Mesendoderm (in vitro differentiated cells): ENCODE measurements around the gene FAM151B.

Source experiments
- DNase-seq: peaks from one replicate; pipeline ENCODE4 v3.0.0; 2013
- H2AK5ac ChIP-seq: 2 replicates; pipeline ENCODE4 v1.6.1; 2013; ENCODE audit warnings: low read length, inconsistent platforms
- H2BK120ac ChIP-seq: 2 replicates; pipeline ENCODE4 v1.6.1; 2013; ENCODE audit warnings: low read depth, mild to moderate bottlenecking, low read length, moderate library complexity, mixed read lengths
- H2BK15ac ChIP-seq: replicated peaks from 2 replicates; pipeline ENCODE4 v1.6.1; 2013; ENCODE audit warnings: low read depth, mild to moderate bottlenecking, moderate library complexity
- H2BK5ac ChIP-seq: 2 replicates; pipeline ENCODE4 v1.6.1; 2013; ENCODE audit warnings: low read length, inconsistent platforms
- H3K18ac ChIP-seq: 2 replicates; pipeline ENCODE4 v1.6.1; 2013; ENCODE audit warnings: mild to moderate bottlenecking, low read length, mixed read lengths
- H3K23ac ChIP-seq: one replicate; pipeline ENCODE4 v1.6.1; 2013; ENCODE audit warnings: low read length
- H3K27ac ChIP-seq: 2 replicates; pipeline ENCODE4 v1.5.1; 2013; ENCODE audit warnings: low read depth, mild to moderate bottlenecking, inconsistent platforms, low read length, moderate library complexity
- H3K27me3 ChIP-seq: 2 replicates; pipeline ENCODE4 v1.6.1; 2013; ENCODE audit warnings: low read length, control low read depth, mild to moderate bottlenecking, inconsistent platforms; ENCODE audit not compliant: insufficient read depth, poor library complexity
- H3K36me3 ChIP-seq: 2 replicates; pipeline ENCODE4 v1.6.1; 2013; ENCODE audit warnings: low read length, inconsistent platforms; ENCODE audit not compliant: control insufficient read depth, insufficient read depth
- H3K4ac ChIP-seq: one replicate; pipeline ENCODE4 v1.6.1; 2013; ENCODE audit warnings: low read depth, mild to moderate bottlenecking, low read length, moderate library complexity
- H3K4me1 ChIP-seq: 2 replicates; pipeline ENCODE4 v1.6.1; 2013; ENCODE audit warnings: low read depth, low read length, inconsistent platforms; ENCODE audit not compliant: control insufficient read depth
- H3K4me2 ChIP-seq: 2 replicates; pipeline ENCODE4 v1.6.1; 2013; ENCODE audit warnings: low read length
- H3K4me3 ChIP-seq: 2 replicates; pipeline ENCODE4 v1.5.1; 2013; ENCODE audit warnings: mild to moderate bottlenecking, low read length
- H3K56ac ChIP-seq: one replicate; pipeline ENCODE4 v1.6.1; 2013; ENCODE audit warnings: low read length
- H3K79me1 ChIP-seq: 2 replicates; pipeline ENCODE4 v1.6.1; 2013; ENCODE audit warnings: low read length, inconsistent platforms
- H3K79me2 ChIP-seq: 2 replicates; pipeline ENCODE4 v1.6.1; 2013; ENCODE audit warnings: mild to moderate bottlenecking, low read length; ENCODE audit not compliant: control insufficient read depth, insufficient read depth
- H3K9ac ChIP-seq: 2 replicates; pipeline ENCODE4 v1.6.1; 2013; ENCODE audit warnings: low read length, inconsistent platforms
- H4K5ac ChIP-seq: one replicate; pipeline ENCODE4 v1.6.1; 2013; ENCODE audit warnings: low read length
- H4K8ac ChIP-seq: one replicate; pipeline ENCODE4 v1.6.1; 2013; ENCODE audit warnings: low read depth, mild to moderate bottlenecking, control low read depth, low read length, moderate library complexity
- WGBS: extraction: QIAGEN DNeasy Blood & Tissue Kit; methylation state at CpG from one replicate; pipeline ENCODE4 v1.1.7; 2013; ENCODE audit warnings: low lambda C conversion rate, missing lambda C conversion rate; ENCODE audit not compliant: insufficient coverage; ENCODE audit errors: extremely low coverage; 5-methylcytosine and 5-hydroxymethylcytosine counted together

The FAM151B gene

DNA sequence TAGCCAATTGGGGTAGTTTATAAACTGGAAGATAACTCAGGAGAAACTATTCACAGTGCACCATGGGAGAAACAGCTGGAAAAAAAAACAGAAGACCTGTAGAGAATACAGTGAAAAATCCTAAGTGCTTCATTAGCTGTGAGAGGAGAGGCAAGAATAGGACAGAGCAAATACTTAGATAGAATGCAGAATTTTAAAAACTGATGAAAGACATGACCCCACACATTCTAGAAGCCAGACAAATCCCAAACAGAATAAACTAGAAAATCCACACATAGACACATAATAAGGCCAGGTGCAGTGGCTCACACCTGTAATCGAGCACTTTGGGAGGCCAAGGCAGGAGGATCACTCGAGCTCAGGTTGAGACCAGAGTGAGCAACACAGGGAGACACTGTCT, 7.5 kb upstream of the FAM151B start:
- Histone ChIP-seq H2BK5ac (no peak overlapping the region), H3K23ac (no peak overlapping the region), H2BK15ac (no peak overlapping the region), H4K5ac (no peak overlapping the region), H3K36me3 (no peaks in the 10 kb centered on the region), H3K56ac (no peak overlapping the region), H3K4me3 (no peak overlapping the region), H3K4me1 (no peaks in the 10 kb centered on the region), H3K9ac (no peak overlapping the region), H4K8ac (no peak overlapping the region), H3K27ac (no peak overlapping the region), H3K79me2 (no peaks in the 10 kb centered on the region), H3K4ac (no peak overlapping the region), H3K79me1 (no peaks in the 10 kb centered on the region), H3K4me2 (no peak overlapping the region), H3K27me3 (no peaks in the 10 kb centered on the region), H3K18ac (no peak overlapping the region), H2BK120ac (no peak overlapping the region), H2AK5ac (no peak overlapping the region)
- no CpG with 5 or more reads among the region's 2 CpGs for WGBS
- DNase-seq, result no peak

DNA sequence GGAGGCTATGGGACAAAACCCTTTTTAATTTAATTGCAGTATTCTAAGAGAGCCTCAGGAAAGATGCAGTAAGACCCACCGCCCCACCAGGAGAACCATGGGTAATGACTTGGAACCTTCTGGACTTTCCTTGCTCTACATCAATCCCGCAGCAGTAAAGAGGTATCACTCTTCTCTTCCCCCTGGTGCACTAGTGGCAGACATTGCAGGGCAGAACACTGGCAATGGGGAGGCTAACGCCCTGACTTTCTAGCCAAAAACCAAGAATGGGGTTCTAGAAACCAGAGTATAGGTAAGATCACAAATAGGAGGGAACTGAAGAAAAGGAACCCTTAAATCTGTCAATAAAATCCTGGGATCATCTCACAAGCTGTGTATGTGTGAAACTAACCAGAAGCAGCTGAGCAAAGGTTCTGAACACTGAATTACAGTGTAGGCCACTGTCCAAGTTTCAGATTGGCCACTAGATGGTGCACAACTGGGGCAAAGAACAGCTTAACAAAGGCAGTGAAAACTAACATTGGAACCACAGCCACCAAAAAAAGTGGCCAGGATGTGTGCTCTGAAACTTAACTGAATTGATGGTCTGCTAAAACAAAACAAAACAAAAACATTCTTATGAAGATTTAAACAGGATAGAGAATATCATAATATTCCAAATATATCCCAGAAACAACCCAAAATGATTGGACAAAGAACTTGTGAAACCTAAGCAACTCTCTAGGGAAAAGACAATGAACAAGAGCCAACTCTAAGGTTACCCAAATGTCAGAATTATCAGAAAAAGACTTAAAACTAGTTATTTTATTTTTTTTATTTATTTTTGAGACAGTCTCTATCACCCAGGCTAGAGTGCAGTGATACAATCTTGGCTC, 6.6 kb upstream of the FAM151B start:
- Histone ChIP-seq H3K18ac (no peak overlapping the region), H4K5ac (peak overlapping the region; percentile 64), H3K79me2 (no peaks in the 10 kb centered on the region), H4K8ac (no peak overlapping the region), H3K4ac (no peak overlapping the region), H3K27me3 (no peaks in the 10 kb centered on the region), H3K23ac (no peak overlapping the region), H3K4me3 (no peak overlapping the region), H2BK120ac (no peak overlapping the region), H3K56ac (no peak overlapping the region), H3K79me1 (no peaks in the 10 kb centered on the region), H2BK15ac (no peak overlapping the region), H2BK5ac (no peak overlapping the region), H2AK5ac (no peak overlapping the region), H3K36me3 (no peaks in the 10 kb centered on the region), H3K4me2 (no peak overlapping the region), H3K27ac (no peak overlapping the region), H3K9ac (no peak overlapping the region), H3K4me1 (no peaks in the 10 kb centered on the region)
- WGBS, result no CpG with 5 or more reads among the region's 3 CpGs
- DNase-seq, result peak; percentile 72

DNA sequence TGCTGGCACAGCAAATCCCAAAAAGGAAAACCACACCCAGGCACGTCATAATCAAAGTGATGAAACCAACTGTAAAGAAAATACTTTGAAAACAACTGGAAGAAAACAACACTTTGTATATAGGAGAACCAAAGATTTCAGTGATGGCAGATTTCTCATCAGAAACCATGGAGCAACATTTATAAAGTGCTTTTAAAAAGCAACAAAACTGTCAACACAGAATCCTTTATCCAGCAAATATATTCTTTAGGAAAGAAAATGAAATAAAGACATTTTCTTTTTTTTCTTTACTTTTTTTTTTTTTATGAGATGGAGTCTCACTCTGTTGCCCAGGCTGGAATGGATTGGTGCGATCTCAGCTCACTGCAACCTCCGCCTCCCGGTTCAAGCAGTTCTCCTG, 5.3 kb upstream of the FAM151B start:
- H2BK15ac ChIP-seq, result no peak overlapping the region
- H3K9ac ChIP-seq, result no peak overlapping the region
- no peak overlapping the region for H3K4ac ChIP-seq
- no peak overlapping the region for H3K23ac ChIP-seq
- no peak for DNase-seq
- H3K27me3 ChIP-seq, result no peaks in the 10 kb centered on the region
- no peak overlapping the region for H4K8ac ChIP-seq
- no peaks in the 10 kb centered on the region for H3K4me1 ChIP-seq
- H3K4me3 ChIP-seq, result no peak overlapping the region
- no peak overlapping the region for H3K56ac ChIP-seq
- no peaks in the 10 kb centered on the region for H3K79me2 ChIP-seq
- no peak overlapping the region for H4K5ac ChIP-seq
- WGBS, result no CpG with 5 or more reads among the region's 4 CpGs
- no peak overlapping the region for H3K27ac ChIP-seq
- no peak overlapping the region for H2AK5ac ChIP-seq
- H3K18ac ChIP-seq, result no peak overlapping the region
- H3K4me2 ChIP-seq, result no peak overlapping the region
- H2BK120ac ChIP-seq, result no peak overlapping the region
- H2BK5ac ChIP-seq, result no peak overlapping the region
- H3K36me3 ChIP-seq, result no peaks in the 10 kb centered on the region
- H3K79me1 ChIP-seq, result no peaks in the 10 kb centered on the region

DNA sequence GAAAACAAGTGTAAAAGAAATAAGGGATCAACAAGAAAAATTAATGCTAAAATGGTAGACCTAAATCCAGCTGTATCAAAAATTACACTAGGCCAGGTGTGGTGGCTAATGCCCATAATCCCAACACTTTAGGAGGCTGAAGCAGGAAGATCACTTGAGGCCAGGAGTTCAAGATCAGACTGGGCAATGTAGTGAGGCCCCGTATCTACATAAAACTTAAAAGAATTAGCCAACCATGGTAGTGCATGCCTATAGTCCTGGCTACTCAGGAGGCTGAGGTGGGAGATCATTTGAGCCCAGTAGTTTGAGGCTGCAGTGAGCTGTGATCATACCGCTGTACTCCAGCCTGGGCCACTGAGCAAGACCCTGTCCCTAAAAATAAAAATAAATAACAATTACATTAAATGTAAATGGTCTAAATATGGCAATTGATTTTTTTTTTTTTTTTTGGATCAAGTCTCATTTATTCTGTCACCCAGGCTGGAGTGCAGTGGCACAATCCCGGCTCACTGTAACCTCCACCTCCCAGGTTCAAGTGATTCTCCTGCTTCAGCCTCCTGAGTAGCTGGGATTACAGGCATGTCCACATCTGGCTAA, 4.2 kb upstream of the FAM151B start:
- H3K23ac ChIP-seq, result no peak overlapping the region
- H3K79me2 ChIP-seq, result no peaks in the 10 kb centered on the region
- no peak for DNase-seq
- H3K9ac ChIP-seq, result no peak overlapping the region
- H3K27me3 ChIP-seq, result no peaks in the 10 kb centered on the region
- H3K79me1 ChIP-seq, result no peaks in the 10 kb centered on the region
- no peak overlapping the region for H2BK120ac ChIP-seq
- no peaks in the 10 kb centered on the region for H3K36me3 ChIP-seq
- no peak overlapping the region for H3K18ac ChIP-seq
- no CpG with 5 or more reads among the region's 3 CpGs for WGBS
- H2BK15ac ChIP-seq, result no peak overlapping the region
- no peak overlapping the region for H2AK5ac ChIP-seq
- H2BK5ac ChIP-seq, result no peak overlapping the region
- H4K5ac ChIP-seq, result no peak overlapping the region
- no peak overlapping the region for H4K8ac ChIP-seq
- H3K4me1 ChIP-seq, result no peaks in the 10 kb centered on the region
- H3K27ac ChIP-seq, result no peak overlapping the region
- no peak overlapping the region for H3K4ac ChIP-seq
- no peak overlapping the region for H3K56ac ChIP-seq
- no peak overlapping the region for H3K4me3 ChIP-seq
- no peak overlapping the region for H3K4me2 ChIP-seq

DNA sequence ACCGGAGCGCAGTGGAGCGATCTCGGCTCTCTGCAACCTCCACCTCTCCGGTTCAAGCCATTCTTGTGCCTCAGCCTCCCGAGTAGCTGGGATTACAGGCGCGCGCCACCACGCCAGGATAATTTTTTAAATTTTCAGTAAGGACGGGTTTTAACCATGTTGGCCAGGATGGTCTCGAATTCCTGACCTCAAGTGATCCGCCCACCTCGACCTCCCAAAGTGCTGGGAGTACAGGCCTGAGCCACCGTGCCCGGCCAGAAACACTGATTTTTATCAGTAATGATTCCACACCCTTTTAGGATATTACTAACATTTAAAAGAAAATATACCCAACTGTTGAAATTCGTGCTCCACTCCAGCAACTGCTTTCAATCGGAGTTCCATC, 464 bp upstream of the FAM151B start:
- Histone ChIP-seq H3K27me3 (no peaks in the 10 kb centered on the region), H3K4ac (no peak overlapping the region), H3K27ac (no peak overlapping the region), H2BK5ac (no peak overlapping the region), H4K5ac (no peak overlapping the region), H3K4me2 (peak overlapping the region; percentile 34), H3K9ac (peak overlapping the region; percentile 48), H3K56ac (peak overlapping the region; percentile 86), H2BK15ac (no peak overlapping the region), H4K8ac (no peak overlapping the region), H3K79me2 (no peaks in the 10 kb centered on the region), H3K79me1 (no peaks in the 10 kb centered on the region), H3K4me3 (no peak overlapping the region), H3K23ac (no peak overlapping the region), H3K18ac (no peak overlapping the region), H3K36me3 (no peaks in the 10 kb centered on the region), H2BK120ac (no peak overlapping the region), H2AK5ac (no peak overlapping the region), H3K4me1 (no peaks in the 10 kb centered on the region)
- WGBS, result no CpG with 5 or more reads among the region's 18 CpGs
- DNase-seq, result no peak
